Islet of Langerhans (tissue), 1 donor: ENCODE measurements around the gene FRMPD1.

Experiments used
- FAIRE-seq: peaks from one replicate; lab custom pipeline; 2011; peaks lifted over from hg19 to GRCh38; lab: Jason Lieb, UNC

The FRMPD1 gene

DNA sequence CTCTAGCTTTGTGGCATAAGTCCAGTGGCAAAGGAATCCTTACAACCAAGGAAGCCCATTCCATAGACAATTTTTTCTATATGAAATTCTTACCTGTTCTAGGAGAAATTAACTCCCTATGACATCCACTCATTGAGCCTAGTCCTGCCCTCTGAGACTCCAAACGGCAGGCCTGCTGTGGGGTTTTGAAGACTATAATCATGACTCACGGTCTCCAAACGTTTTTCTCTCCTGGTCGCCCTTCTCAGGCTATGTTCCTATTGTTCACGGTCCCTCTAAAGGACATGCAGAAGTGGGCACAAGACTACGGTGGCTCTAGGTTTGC, 133.5 kb downstream of the FRMPD1 start:
- FAIRE-seq = no peak

DNA sequence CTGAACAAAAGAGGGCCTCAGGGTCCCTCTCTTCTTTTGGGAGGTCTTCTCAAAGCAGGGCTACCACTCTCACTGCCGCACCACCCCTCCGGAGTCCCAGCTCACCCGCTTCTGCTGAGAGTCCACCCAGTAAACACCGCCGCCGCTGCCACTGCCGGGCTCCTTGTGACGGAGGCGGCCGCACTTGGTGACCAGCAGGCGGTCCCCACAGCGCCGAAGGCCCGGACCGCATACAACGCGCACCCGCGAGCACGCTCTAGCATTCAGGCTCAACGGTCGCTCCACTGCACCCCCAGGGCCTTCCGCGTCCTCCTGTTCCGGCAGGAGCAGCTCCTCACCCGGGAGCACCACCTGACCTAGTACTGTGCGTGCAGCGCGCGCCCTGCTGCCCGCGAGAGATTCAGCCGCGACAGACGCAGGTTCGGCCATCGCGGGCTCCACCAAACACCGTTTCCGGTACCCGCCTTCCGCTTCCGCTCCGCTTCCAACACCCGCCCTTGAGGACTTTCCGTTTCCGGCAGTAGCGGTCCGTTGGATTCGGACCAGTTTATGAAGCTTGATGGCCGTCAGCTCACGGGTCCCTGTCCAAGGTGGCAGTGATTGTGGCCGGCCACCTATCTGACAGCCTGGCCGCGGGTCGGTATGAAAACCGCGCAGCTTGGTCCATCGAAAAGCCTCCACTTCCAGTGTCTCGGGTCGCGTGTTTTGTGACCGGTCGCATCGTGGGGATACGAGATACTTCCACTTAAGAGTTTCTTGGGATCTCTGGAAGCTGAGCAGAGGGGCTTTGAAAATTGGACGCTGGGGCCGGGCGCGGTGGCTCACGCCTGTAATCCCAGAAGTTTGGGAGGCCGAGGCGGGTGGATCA, 134.1 kb downstream of the FRMPD1 start, which contains the start of gene EXOSC3:
EXOSC3 (minus strand) TSS at position 449 of the 868 bp plus-strand sequence; CDS start at position 429, 20 bp downstream.
- no peak for FAIRE-seq

DNA sequence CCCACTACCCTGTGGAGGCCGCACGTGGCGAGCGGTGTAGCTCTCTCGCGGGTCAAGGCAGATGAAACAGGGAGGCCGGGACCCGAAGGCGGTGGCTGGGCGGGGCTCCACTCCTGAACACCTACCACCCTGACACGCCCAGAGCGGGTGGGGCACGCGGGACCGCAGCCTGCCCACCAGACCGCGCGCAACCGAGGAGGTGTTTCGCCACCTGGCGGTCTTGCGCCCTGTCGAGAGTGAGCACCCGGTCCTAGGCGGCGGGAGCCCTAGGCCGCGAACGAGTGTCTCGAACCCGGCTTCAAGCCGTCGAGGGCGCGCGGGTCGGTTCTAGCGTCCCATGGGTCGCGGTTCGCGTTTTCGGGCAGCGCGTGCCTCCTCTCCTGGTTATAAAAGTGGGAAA, 136.3 kb downstream of the FRMPD1 start:
- FAIRE-seq = no peak

DNA sequence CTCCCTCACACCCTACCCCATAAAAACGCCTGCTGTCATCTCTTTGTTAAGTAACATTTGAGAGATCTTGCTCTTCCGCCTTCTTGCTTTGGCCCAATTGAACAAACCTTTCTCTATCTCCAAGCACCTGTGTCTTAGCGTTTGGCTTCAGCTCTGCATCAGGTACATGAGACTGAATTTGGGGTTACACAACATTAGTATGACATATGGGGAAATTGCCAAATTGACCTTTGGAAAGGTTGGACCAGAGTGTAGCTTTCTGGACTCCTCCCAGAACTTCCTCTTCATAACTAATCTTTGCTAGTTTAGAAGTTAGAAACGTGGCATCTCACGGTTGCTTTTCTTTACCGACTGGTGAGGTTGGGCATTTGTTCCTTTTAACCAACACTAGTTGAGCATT, 137.6 kb downstream of the FRMPD1 start:
- FAIRE-seq = no peak

GRCh38 chr9:37790096-37790495, 139.3 kb downstream of the FRMPD1 start:
- no peak for FAIRE-seq

DNA sequence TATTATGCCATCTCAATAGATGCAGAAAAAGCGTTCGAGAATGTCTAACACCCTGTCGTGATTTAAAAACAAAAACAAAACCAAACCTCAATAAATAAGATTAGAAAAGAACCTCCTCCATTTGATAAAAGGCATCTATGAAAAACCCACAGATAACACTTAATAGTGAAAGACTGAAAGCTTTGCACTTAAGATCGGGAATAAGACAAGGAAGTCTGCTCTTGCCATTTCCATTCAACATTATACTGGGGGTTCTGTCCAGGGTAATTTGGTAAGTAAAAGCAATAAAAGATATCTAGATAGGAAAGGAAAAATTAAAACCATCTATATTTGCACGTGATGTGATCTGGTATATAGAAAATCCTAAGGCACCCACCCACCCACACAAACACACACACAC, 141.4 kb downstream of the FRMPD1 start:
- no peak for FAIRE-seq

- FAIRE-seq = no peak
These were observed 145.5 kb downstream of the FRMPD1 start for GRCh38 chr9:37796232-37796631.
